ENCODE measurements around the gene PIEZO1. TPM values are rescaled to one million over a fixed set of nuclear protein-coding genes. Genes with fewer than 3 reads are reported as not detected.

The PIEZO1 gene
- total and polyA plus RNA-seq, 10 of the 15 experiments (the other 5 are each of a cell fraction or from before 2014, with no cell fraction given) = 1.3 to 169 (median 33.4) TPM

DNA sequence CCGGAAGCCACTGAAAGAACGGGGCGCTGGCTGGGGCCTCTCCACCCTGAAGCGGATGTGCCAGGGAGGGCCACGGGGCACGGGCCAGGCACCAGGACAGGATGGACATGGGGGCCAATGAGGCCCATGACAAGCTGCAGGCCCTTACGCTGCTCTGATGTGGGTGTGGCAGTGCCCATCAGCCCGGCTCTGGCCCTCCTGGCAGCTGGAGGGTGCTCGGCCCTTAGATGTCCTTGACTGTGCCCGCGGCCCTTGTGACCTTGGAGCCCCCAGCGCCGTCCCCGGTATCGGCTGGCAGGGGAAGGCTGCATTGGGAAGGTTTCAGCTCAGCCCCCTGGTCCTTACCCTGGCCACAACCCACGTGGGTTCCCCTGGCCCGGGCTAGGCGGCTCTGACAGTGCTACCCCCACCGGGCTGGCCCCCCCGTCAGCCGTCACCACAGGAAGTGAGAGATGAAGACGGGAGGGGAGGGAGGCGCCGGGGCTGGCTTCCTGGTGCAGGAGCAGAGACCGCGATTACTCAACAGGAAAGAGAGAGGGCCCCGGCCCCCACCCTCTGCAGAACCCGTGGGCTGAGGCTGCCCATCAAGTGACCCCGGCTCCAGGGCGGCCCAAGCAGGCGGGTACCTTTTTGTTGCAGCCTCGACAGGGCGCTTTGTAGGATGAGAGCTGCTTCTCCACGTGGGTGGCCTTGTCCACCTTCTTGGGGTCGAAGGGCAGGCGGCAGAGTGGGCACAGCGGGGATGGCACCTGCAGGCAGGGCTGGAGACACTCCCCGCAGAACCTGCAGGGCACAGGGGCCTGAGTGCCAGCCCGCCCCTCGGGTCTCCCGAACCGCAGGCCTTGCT lies 84.2 kb downstream of the PIEZO1 start (continued):
- TF ChIP-seq, protein P1, sequence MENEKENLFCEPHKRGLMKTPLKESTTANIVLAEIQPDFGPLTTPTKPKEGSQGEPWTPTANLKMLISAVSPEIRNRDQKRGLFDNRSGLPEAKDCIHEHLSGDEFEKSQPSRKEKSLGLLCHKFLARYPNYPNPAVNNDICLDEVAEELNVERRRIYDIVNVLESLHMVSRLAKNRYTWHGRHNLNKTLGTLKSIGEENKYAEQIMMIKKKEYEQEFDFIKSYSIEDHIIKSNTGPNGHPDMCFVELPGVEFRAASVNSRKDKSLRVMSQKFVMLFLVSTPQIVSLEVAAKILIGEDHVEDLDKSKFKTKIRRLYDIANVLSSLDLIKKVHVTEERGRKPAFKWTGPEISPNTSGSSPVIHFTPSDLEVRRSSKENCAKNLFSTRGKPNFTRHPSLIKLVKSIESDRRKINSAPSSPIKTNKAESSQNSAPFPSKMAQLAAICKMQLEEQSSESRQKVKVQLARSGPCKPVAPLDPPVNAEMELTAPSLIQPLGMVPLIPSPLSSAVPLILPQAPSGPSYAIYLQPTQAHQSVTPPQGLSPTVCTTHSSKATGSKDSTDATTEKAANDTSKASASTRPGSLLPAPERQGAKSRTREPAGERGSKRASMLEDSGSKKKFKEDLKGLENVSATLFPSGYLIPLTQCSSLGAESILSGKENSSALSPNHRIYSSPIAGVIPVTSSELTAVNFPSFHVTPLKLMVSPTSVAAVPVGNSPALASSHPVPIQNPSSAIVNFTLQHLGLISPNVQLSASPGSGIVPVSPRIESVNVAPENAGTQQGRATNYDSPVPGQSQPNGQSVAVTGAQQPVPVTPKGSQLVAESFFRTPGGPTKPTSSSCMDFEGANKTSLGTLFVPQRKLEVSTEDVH (IDR thresholded peaks at IDR 0.05; ENCODE audit: low read depth, partially characterized antibody) = no peak
- TF ChIP-seq HCFC1 (IDR thresholded peaks at IDR 0.05; ENCODE audit: low read length) (no peak), WRNIP1 (IDR thresholded peaks at IDR 0.05; ENCODE audit: borderline replicate concordance, low read depth, low read length) (no peak), TCF12 (IDR thresholded peaks at IDR 0.05; ENCODE audit: low read depth, low read length) (0 out of 2 replicates have a peak, but pooled peaks have one; percentile 46), FOS (IDR thresholded peaks at IDR 0.05; ENCODE audit: borderline replicate concordance, extremely low read depth, insufficient read length) (no peak), NFYB (IDR thresholded peaks at IDR 0.05; ENCODE audit: insufficient read depth, low read depth, low read length) (no peak), YY1 (IDR thresholded peaks at IDR 0.05; ENCODE audit: low read depth, low read length) (peak; percentile 36; the same call in 1 of the 2 replicates), NFIC (IDR thresholded peaks at IDR 0.05; ENCODE audit: low read depth, low read length) (no peak), MTA2 (IDR thresholded peaks at IDR 0.05; ENCODE audit: low read depth) (peak; percentile 40; the same call in 1 of the 2 replicates), SMAD1 (IDR thresholded peaks at IDR 0.05; ENCODE audit: low read depth, partially characterized antibody) (no peak), POU2F2 (IDR thresholded peaks at IDR 0.05; ENCODE audit: borderline replicate concordance, low read depth, low read length) (no peak), NFXL1 (IDR thresholded peaks at IDR 0.05; ENCODE audit: borderline replicate concordance) (no peak)
- TF ChIP-seq, protein P2, sequence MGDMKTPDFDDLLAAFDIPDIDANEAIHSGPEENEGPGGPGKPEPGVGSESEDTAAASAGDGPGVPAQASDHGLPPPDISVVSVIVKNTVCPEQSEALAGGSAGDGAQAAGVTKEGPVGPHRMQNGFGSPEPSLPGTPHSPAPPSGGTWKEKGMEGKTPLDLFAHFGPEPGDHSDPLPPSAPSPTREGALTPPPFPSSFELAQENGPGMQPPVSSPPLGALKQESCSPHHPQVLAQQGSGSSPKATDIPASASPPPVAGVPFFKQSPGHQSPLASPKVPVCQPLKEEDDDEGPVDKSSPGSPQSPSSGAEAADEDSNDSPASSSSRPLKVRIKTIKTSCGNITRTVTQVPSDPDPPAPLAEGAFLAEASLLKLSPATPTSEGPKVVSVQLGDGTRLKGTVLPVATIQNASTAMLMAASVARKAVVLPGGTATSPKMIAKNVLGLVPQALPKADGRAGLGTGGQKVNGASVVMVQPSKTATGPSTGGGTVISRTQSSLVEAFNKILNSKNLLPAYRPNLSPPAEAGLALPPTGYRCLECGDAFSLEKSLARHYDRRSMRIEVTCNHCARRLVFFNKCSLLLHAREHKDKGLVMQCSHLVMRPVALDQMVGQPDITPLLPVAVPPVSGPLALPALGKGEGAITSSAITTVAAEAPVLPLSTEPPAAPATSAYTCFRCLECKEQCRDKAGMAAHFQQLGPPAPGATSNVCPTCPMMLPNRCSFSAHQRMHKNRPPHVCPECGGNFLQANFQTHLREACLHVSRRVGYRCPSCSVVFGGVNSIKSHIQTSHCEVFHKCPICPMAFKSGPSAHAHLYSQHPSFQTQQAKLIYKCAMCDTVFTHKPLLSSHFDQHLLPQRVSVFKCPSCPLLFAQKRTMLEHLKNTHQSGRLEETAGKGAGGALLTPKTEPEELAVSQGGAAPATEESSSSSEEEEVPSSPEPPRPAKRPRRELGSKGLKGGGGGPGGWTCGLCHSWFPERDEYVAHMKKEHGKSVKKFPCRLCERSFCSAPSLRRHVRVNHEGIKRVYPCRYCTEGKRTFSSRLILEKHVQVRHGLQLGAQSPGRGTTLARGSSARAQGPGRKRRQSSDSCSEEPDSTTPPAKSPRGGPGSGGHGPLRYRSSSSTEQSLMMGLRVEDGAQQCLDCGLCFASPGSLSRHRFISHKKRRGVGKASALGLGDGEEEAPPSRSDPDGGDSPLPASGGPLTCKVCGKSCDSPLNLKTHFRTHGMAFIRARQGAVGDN (IDR thresholded peaks at IDR 0.05) = peak; percentile 59
- TF ChIP-seq, protein P3, sequence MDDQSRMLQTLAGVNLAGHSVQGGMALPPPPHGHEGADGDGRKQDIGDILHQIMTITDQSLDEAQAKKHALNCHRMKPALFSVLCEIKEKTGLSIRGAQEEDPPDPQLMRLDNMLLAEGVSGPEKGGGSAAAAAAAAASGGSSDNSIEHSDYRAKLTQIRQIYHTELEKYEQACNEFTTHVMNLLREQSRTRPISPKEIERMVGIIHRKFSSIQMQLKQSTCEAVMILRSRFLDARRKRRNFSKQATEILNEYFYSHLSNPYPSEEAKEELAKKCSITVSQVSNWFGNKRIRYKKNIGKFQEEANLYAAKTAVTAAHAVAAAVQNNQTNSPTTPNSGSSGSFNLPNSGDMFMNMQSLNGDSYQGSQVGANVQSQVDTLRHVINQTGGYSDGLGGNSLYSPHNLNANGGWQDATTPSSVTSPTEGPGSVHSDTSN (IDR thresholded peaks at IDR 0.05; ENCODE audit: insufficient replicate concordance, low read depth, low read length) = peak; percentile 84
- TF ChIP-seq, protein P4, sequence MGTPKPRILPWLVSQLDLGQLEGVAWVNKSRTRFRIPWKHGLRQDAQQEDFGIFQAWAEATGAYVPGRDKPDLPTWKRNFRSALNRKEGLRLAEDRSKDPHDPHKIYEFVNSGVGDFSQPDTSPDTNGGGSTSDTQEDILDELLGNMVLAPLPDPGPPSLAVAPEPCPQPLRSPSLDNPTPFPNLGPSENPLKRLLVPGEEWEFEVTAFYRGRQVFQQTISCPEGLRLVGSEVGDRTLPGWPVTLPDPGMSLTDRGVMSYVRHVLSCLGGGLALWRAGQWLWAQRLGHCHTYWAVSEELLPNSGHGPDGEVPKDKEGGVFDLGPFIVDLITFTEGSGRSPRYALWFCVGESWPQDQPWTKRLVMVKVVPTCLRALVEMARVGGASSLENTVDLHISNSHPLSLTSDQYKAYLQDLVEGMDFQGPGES (IDR thresholded peaks at IDR 0.05) = 0 out of 2 replicates have a peak, but pooled peaks have one; percentile 4
- TF ChIP-seq, protein P5, sequence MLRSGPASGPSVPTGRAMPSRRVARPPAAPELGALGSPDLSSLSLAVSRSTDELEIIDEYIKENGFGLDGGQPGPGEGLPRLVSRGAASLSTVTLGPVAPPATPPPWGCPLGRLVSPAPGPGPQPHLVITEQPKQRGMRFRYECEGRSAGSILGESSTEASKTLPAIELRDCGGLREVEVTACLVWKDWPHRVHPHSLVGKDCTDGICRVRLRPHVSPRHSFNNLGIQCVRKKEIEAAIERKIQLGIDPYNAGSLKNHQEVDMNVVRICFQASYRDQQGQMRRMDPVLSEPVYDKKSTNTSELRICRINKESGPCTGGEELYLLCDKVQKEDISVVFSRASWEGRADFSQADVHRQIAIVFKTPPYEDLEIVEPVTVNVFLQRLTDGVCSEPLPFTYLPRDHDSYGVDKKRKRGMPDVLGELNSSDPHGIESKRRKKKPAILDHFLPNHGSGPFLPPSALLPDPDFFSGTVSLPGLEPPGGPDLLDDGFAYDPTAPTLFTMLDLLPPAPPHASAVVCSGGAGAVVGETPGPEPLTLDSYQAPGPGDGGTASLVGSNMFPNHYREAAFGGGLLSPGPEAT (IDR thresholded peaks at IDR 0.05; ENCODE audit: low read depth) = peak; percentile 57; the same call in 1 of the 2 replicates

Data from GM12878 (cell line).